ENCODE results near the gene PECR.

The PECR gene

GRCh38 chr2:216081487-216082116 is at the start of gene PECR, which contains the start of gene TMEM169:
Gene PECR, minus strand, starts transcription at chr2:216081809. Its CDS starts 68 bp downstream, at chr2:216081741.
Gene TMEM169, plus strand, starts transcription at chr2:216081919. Its CDS starts 14,045 bp downstream, at chr2:216095964.
- DNase-seq: peak; percentile 67 to 72

- no peak for DNase-seq
Measured at GRCh38 chr2:216130346-216130971, 48.9 kb upstream of the PECR start.

- DNase-seq: no peak
Measured at GRCh38 chr2:216126943-216127342, 45.3 kb upstream of the PECR start.

- no peak for DNase-seq
Measured at GRCh38 chr2:216121255-216121654, 39.6 kb upstream of the PECR start.

GRCh38 chr2:216119986-216120385 is 38.4 kb upstream of the PECR start:
- peak in 1 of 2 donors; percentile 28 for DNase-seq

GRCh38 chr2:216119146-216119545 is 37.5 kb upstream of the PECR start:
- DNase-seq: no peak

- no peak for DNase-seq
Measured at GRCh38 chr2:216118474-216118873, 36.9 kb upstream of the PECR start.

GRCh38 chr2:216117561-216118340 is 36.1 kb upstream of the PECR start:
- no peak for DNase-seq

- DNase-seq: no peak
Measured at GRCh38 chr2:216116418-216116817, 34.8 kb upstream of the PECR start.

GRCh38 chr2:216114714-216115531 is 33.3 kb upstream of the PECR start:
- DNase-seq: peak; percentile 98

GRCh38 chr2:216114382-216114713 is 32.7 kb upstream of the PECR start:
- no peak for DNase-seq

- no peak for DNase-seq
Measured at GRCh38 chr2:216113572-216113971, 32.0 kb upstream of the PECR start.

- no peak for DNase-seq
Measured at GRCh38 chr2:216112926-216113325, 31.3 kb upstream of the PECR start.

- no peak for DNase-seq
Measured at GRCh38 chr2:216111122-216111521, 29.5 kb upstream of the PECR start.

GRCh38 chr2:216110620-216111019 is 29.0 kb upstream of the PECR start:
- no peak for DNase-seq

- peak in 1 of 2 donors; percentile 48 for DNase-seq
Measured at GRCh38 chr2:216109962-216110614, 28.5 kb upstream of the PECR start.

GRCh38 chr2:216108967-216109921 is 27.6 kb upstream of the PECR start, which contains the start of gene XRCC5:
Gene XRCC5, plus strand, starts transcription at chr2:216109348. Its CDS starts 89 bp downstream, at chr2:216109437.
- DNase-seq: peak; percentile 97 to 98

- DNase-seq: peak in 1 of 2 donors; percentile 9
Measured at GRCh38 chr2:216108310-216108966, 26.8 kb upstream of the PECR start.

- no peak for DNase-seq
Measured at GRCh38 chr2:216107760-216108159, 26.2 kb upstream of the PECR start.

GRCh38 chr2:216107320-216107719 is 25.7 kb upstream of the PECR start:
- no peak for DNase-seq

GRCh38 chr2:216104691-216105090 is 23.1 kb upstream of the PECR start:
- no peak for DNase-seq

All from CD4-positive, alpha-beta T cell treated with Interleukin-4 for 1 hour (primary cell).